Effector memory CD4-positive, alpha-beta T cell (primary cell): ENCODE results near the gene QRFPR.
"Not testable (repeated sequence)": the region's sequence is repeated elsewhere in the genome, so short reads cannot be mapped to it uniquely, and the experiment has no call there.

Experiments
- DNase-seq, 3 donors: peaks; one replicate each; pipeline ENCODE4 v3.0.0-alpha.2; 2020
- H3K27ac ChIP-seq: 2 replicates; pipeline ENCODE4 v1.7.0; 2013; ENCODE audit warnings: mild to moderate bottlenecking, low read length, moderate library complexity; ENCODE audit not compliant: insufficient read depth, poor library complexity, severe bottlenecking
- H3K27me3 ChIP-seq: replicated peaks from 2 replicates; pipeline ENCODE4 v1.7.0; 2013; ENCODE audit warnings: mild to moderate bottlenecking, low read length; ENCODE audit not compliant: insufficient read depth, control insufficient read depth, poor library complexity, severe bottlenecking
- H3K36me3 ChIP-seq: 2 replicates; pipeline ENCODE4 v1.7.0; 2013; ENCODE audit warnings: mild to moderate bottlenecking, low read length, moderate library complexity; ENCODE audit not compliant: control insufficient read depth, insufficient read depth
- H3K4me1 ChIP-seq: 2 replicates; pipeline ENCODE4 v1.7.0; 2013; ENCODE audit warnings: low read length, mild to moderate bottlenecking; ENCODE audit not compliant: control insufficient read depth, insufficient read depth, poor library complexity, severe bottlenecking
- H3K4me3 ChIP-seq: 2 replicates; pipeline ENCODE4 v1.7.0; 2013; ENCODE audit warnings: low read length, low read depth, mild to moderate bottlenecking; ENCODE audit not compliant: insufficient read depth, poor library complexity, severe bottlenecking
- H3K9me3 ChIP-seq: 2 replicates; pipeline ENCODE4 v1.7.0; 2013; ENCODE audit warnings: mild to moderate bottlenecking, low read length, moderate library complexity; ENCODE audit not compliant: control insufficient read depth
- total RNA-seq, 3 donors: gene quantifications; one replicate each; lab custom pipeline; 2026; lab: John Stamatoyannopoulos, UW

The QRFPR gene
- total RNA-seq = 0 reads per million in 3 donors

DNA sequence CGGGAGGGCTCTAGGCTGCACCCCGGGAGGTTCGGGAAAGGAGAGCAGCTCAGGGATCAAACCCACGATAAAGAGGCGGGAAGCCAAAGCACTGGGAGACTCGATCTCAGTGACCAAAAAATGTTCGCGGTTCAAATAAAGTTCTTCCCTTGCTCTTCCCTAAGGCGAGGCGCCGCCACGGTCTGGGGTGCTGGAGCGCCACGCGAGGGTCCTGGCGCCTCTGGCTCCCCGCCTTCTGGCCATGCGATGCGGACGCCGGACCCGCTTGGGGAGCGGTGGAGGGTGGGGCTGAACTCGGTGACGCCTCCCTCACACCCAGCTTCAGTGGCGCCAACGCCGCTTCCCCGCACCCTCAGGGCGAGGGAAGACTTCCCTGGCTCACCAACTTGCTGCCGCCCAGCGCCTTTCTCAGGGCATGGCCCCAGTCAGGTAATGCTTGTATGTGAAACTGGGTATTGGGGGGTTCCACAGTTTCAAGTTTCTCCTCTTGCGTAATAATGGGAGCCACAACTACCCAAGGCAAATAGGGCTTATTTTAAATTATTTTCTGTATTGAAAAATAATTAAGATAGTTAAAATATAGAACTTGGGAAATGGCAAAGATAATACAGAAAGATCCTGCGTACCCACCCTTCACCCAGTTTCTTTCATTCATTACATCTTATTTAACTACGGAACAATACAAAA, at the start of gene QRFPR:
Gene QRFPR, minus strand, starts transcription at position 243 of the 687 bp plus-strand sequence. CDS start 371 bp downstream, outside the sequence.
- peaks cover 4% of the 10 kb centered on the region for H3K27me3 ChIP-seq
- H3K4me3 ChIP-seq = no peak within 1 kb of the TSS
- no peak for DNase-seq
- no peaks in the 10 kb centered on the region for H3K9me3 ChIP-seq
- H3K4me1 ChIP-seq = peaks cover 6% of the 10 kb centered on the region
- H3K27ac ChIP-seq = no peak within 1 kb of the TSS
- H3K36me3 ChIP-seq = no peaks in the 10 kb centered on the region

DNA sequence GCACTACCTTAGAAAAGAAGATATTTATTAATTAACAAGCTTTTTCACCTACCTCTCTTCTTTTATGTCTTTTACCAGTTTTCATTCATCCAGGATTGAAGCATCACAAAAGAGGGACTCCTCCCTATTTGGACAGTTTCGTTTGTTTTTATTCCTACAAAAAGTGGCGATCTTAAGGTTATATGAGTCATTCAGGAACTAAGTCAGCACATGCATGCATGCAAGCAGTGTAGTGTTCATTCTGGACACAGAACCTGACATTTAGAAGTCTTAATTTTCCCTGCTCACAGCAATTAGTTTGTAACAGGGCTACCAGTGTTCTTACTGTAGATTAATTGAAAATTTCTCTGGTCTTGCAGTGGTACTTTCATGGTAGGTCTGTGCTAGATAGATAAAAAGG, 47.9 kb upstream of the QRFPR start:
- Histone ChIP-seq H3K27ac (no peak overlapping the region), H3K4me3 (no peak overlapping the region), H3K27me3 (no peaks in the 10 kb centered on the region), H3K36me3 (no peaks in the 10 kb centered on the region), H3K9me3 (no peaks in the 10 kb centered on the region), H3K4me1 (no peaks in the 10 kb centered on the region)
- no peak for DNase-seq

DNA sequence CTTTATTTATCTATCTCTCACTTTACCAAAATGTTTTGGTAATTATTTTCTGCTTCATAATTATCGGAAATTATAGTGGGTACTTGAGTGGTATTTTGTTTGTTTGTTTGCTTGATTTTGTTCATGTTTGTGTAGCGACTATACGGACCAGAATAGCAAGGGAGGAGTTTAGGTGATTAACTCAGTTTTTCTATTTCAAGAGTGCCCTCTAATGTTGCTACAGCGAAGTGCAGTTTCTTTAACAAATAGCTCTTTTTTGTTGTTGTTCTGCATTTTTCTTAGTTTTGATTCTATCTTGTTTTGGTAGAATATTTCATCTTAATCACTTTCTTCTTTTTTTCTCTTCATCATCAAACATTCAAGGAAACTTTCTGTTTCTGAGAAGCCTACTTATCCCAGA, 40.8 kb upstream of the QRFPR start:
- H3K36me3 ChIP-seq = no peaks in the 10 kb centered on the region
- H3K9me3 ChIP-seq = no peaks in the 10 kb centered on the region
- H3K27ac ChIP-seq = no peak overlapping the region
- no peak for DNase-seq
- H3K4me1 ChIP-seq = no peaks in the 10 kb centered on the region
- H3K27me3 ChIP-seq = no peaks in the 10 kb centered on the region
- no peak overlapping the region for H3K4me3 ChIP-seq

DNA sequence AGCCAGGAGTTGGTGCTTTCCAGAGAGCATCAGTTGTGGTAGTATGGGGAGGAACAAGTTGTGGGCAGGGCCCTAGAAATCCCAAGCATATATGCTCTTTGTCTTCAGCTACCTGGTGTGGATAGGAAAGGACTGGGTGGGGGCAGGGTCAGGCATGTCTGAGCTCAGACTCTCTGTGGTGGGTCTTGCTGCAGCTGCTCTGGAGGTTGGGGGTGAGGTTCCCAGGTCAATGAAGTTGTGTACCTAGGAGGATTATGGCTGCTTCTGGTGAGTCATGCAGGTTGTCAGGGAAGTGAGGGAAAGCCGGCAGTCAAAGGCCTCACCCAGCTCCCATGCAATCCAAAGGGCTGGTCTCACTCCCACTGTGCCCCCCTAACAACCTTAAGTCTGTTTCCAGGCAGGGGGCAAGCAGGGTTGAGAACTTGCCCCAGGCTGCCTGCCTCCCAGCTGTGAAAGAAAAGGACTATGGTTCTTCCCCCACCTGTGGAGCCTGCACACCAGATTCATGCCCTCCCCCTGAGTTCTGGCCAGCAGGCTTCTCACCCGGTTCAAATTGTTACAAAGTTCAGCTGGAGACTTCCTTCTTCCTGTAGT, 30.4 kb upstream of the QRFPR start:
- Histone ChIP-seq H3K4me1 (no peaks in the 10 kb centered on the region), H3K27ac (no peak overlapping the region), H3K9me3 (no peaks in the 10 kb centered on the region), H3K4me3 (no peak overlapping the region), H3K36me3 (no peaks in the 10 kb centered on the region), H3K27me3 (no peaks in the 10 kb centered on the region)
- no peak for DNase-seq

DNA sequence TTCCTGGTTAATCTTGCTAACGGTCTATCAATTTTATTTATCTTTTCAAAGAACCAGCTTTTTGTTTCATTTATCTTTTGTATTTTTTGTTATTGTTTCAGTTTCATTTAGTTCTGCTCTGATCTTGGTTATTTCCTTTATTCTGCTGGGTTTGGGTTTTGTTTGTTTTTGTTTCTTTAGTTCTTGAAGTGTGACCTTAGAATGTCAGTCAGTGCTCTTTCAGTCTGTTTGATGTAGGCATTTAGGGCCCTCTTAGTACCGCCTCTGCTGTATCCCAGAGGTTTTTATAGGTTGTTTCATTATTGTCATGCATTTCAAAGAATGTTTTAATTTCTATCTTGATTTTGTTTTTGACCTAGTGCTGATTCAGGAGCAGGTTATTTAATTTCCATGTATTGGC, 27.7 kb upstream of the QRFPR start:
- H3K27ac ChIP-seq, H3K36me3 ChIP-seq, H3K27me3 ChIP-seq, H3K4me3 ChIP-seq, H3K9me3 ChIP-seq, DNase-seq, H3K4me1 ChIP-seq: not testable (repeated sequence)

DNA sequence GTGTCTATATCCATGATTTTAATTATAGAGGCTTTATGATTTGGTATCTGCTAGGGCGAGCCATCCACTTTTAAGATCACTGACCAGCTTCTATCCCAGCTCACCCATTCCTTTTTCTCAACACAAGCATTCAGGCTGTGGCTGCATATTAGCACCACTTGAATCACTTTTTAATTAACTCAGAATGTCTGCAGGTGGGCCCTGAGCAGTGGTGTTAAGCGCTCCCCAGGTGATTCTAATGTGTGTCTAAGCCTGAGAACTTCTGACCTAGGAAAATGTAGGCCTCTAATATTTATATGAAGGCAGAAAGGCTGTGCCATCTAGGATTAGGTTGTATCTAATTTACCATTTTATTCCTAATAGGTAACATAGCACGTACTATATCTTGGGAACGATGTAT, 19.8 kb upstream of the QRFPR start:
- H3K27ac ChIP-seq = no peak overlapping the region
- H3K4me3 ChIP-seq = no peak overlapping the region
- no peaks in the 10 kb centered on the region for H3K36me3 ChIP-seq
- H3K9me3 ChIP-seq = no peaks in the 10 kb centered on the region
- H3K27me3 ChIP-seq = no peaks in the 10 kb centered on the region
- no peaks in the 10 kb centered on the region for H3K4me1 ChIP-seq
- no peak for DNase-seq

DNA sequence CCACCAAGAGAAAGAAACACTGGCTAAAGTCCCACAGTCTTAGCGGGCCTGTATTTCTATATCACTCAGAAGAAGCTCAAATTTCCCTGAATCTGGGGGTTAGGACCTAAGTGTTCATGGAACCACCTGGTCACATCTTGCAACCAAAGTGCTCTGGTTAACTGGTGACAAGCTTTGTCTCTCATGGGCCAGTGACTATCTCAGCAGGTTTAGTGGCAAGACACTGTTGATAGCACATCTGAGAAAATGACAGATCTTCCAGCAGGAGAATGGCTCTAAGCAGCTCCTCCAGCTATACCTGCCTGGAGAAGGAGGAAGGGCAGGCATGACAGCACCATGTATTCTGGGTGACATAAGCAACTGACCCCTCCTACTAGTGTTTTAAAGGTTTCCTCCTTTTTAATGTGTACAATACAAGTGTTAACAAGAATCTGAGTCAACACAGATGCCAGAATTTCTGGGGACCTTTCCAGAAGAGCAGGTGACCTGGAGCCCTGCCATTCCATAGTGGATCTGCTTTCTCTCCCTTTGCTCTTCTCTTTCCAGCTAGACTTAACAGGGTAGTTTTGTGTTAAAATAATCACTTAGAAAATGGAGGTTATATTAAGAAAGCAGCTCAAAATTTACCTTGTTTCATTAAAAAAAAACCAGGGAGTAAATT, 17.3 kb upstream of the QRFPR start:
- Histone ChIP-seq H3K4me1 (no peaks in the 10 kb centered on the region), H3K4me3 (no peak overlapping the region), H3K27me3 (no peaks in the 10 kb centered on the region), H3K9me3 (no peaks in the 10 kb centered on the region), H3K27ac (no peak overlapping the region), H3K36me3 (no peaks in the 10 kb centered on the region)
- DNase-seq = no peak

DNA sequence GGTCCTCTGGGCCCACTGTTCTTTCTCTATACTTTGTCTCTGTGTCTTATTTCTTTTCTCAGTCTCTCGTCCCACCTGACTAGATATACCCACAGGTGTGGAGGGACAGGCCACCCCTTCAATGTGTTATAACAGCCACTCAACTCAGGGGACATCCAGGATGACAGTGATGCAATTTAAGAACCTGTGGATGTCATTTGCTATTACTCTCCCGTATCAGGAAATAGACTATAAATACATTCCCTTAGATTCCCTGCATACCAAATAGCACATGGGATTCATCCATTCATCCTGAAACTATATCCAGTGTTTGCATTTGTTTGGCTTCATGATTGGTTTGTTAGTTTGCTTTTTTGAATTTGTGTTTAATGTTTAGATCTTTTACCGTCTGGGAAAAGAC, 16.6 kb upstream of the QRFPR start:
- no peaks in the 10 kb centered on the region for H3K36me3 ChIP-seq
- H3K4me3 ChIP-seq = no peak overlapping the region
- no peaks in the 10 kb centered on the region for H3K27me3 ChIP-seq
- H3K27ac ChIP-seq = no peak overlapping the region
- no peaks in the 10 kb centered on the region for H3K4me1 ChIP-seq
- no peaks in the 10 kb centered on the region for H3K9me3 ChIP-seq
- DNase-seq = no peak

DNA sequence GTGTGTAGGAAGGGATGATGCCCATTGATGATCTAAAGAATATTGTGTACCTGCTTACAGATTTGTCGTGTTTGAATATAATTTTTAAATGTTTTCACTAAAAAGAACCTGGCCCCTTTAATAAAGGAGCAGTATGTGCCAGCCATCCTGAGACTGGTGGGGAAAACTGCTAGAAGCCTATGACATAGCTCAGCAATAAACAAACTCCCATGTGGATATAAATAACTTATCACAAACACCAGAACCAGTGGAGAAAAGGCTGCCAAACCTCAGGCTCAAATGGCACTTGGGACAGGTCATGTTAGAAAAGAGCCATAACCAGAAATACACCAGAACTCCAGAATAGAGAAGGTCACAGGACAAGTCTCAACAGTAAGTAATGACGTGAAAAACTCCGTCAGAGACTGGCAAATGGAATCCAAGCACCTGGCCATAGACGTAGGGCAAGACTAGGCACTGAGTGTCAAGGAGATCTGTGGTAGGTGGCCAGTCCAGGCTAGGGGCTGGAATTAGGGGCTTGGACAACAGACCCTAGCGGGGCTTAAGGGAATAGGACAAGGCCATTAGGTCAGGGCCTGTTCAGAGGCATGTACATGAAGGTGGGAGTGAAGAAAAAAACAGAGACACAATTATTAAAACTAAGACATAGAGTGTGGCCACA, 11.7 kb upstream of the QRFPR start:
- DNase-seq = no peak
- Histone ChIP-seq H3K36me3 (no peaks in the 10 kb centered on the region), H3K9me3 (no peaks in the 10 kb centered on the region), H3K27ac (no peak overlapping the region), H3K4me3 (no peak overlapping the region), H3K4me1 (no peaks in the 10 kb centered on the region), H3K27me3 (no peaks in the 10 kb centered on the region)

DNA sequence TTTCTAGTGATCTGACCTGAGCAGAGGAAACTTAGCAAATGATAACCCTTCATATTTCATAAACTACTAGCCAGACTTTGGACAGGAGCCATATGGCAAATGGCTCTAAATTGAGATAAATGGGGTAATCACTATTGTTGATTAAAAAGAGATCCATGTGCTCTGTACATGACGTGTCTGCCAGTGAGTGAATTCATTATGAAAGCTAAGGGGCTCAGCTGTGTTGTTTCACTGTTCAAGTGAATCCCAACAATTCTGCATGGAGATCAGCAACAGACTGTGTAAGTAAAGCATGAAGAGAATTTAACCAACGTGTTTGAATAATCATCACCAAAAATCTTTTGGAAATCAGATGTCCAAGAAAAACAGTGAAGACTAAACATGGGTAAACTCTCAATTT, 9.5 kb upstream of the QRFPR start:
- Histone ChIP-seq H3K4me3 (no peak overlapping the region), H3K9me3 (no peaks in the 10 kb centered on the region), H3K27me3 (no peaks in the 10 kb centered on the region), H3K4me1 (no peaks in the 10 kb centered on the region), H3K36me3 (no peaks in the 10 kb centered on the region), H3K27ac (no peak overlapping the region)
- DNase-seq = no peak
